Prostate gland (tissue), 2 donors: ENCODE data around the gene ILDR2. TPM values are rescaled to one million over a fixed set of nuclear protein-coding genes. Genes with fewer than 3 reads are reported as not detected.
A peak's percentile ranks its signal among the peaks of the same experiment; 100 is the strongest.
"Not testable (repeated sequence)": the region's sequence is repeated elsewhere in the genome, so short reads cannot be mapped to it uniquely, and the experiment has no call there.

Source experiments
- DNase-seq: peaks from one replicate; pipeline ENCODE4 v3.0.0-alpha.2; 2019; ENCODE audit warnings: low spot score
- H3K27ac ChIP-seq, 2 donors: fragments of 200-600 bp; sonication (generic); 2 replicates each; pipeline ENCODE4 v1.5.1; 2017 to 2019
- H3K27me3 ChIP-seq: fragments of 200-600 bp; sonication (generic); replicated peaks from 2 replicates; pipeline ENCODE4 v1.5.1; 2019; ENCODE audit not compliant: insufficient read depth
- H3K36me3 ChIP-seq, 2 donors: fragments of 200-600 bp; sonication (generic); 1 replicate in 1 of 2; 2 replicates in 1 of 2; pipeline versions ENCODE4 v1.5.1 to v1.8.1; 2017 to 2019
- H3K4me1 ChIP-seq: fragments of 200-600 bp; sonication (generic); replicated peaks from 2 replicates; pipeline ENCODE4 v1.5.1; 2019
- H3K4me3 ChIP-seq, 2 donors: fragments of 200-600 bp; sonication (generic); 2 replicates each; pipeline ENCODE4 v1.5.1; 2017 to 2019
- H3K9me3 ChIP-seq: fragments of 200-600 bp; sonication (generic); 2 replicates; pipeline ENCODE4 v1.5.1; 2017
- POLR2A ChIP-seq: fragments of 450-650 bp; IDR thresholded peaks from one replicate; pipeline ENCODE4 v1.6.1; 2016; ENCODE audit warnings: antibody characterized with exemption, mild to moderate bottlenecking
- POLR2AphosphoS5 ChIP-seq: sonication (generic); formaldehyde crosslinking; IDR thresholded peaks from one replicate; pipeline ENCODE4 v1.6.1; 2017; ENCODE audit warnings: antibody characterized with exemption
- WGBS: methylation state at CpG from one replicate; pipeline ENCODE4 v1.1.5; 2018; 5-methylcytosine and 5-hydroxymethylcytosine counted together
- intact Hi-C: fragments of 100-400 bp; cut with DNase I; formaldehyde crosslinking; loops from one replicate; pipeline ENCODE4 v1.14.2; 2022
- total RNA-seq, 2 donors: library from RNA; depleted of rRNA; stranded (reverse); fragments of >200 nt; gene quantifications; one replicate each; pipeline ENCODE4 v1.1.0, GENCODE V29; 2016
- TF ChIP-seq, protein P1 (sequence below), 4 experiments: fragments of 200-600 bp in 2 of 4; fragments of 450-650 bp in 2 of 4; sonication (generic) in 2 of 4; IDR thresholded peaks; 1 replicate in 3 of 4; 2 replicates in 1 of 4; pipeline ENCODE4 v1.5.1; 2016 to 2019; ENCODE audit warnings: antibody characterized with exemption in 4 of 4, mild to moderate bottlenecking in 2 of 4, moderate library complexity in 2 of 4

The ILDR2 gene
- total RNA-seq, 2 donors from 2014 or later, result 3.2 to 175 TPM

DNA sequence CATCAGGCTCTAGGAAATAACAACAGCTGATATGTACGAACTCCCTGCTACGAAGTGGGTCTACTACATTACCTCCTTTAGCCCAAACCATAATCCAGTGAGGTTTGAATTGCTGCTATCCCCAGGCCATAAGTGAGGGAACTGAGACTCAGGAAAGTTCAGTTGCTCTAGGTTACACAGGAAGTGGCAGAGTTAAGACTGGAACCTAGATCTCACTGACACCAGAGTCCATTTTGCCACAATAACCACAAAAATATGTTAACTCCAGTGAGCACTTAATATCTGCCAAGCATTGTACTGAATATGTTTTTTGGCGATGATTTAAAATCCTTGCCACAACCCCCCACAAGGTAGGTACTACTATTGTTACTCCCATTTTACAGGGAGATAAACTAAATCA is 90.4 kb downstream of the ILDR2 start:
- 84% methylated on average over 3 of the region's 3 CpGs for WGBS
- TF ChIP-seq POLR2A (no peak), POLR2AphosphoS5 (no peak)
- TF ChIP-seq, protein P1, sequence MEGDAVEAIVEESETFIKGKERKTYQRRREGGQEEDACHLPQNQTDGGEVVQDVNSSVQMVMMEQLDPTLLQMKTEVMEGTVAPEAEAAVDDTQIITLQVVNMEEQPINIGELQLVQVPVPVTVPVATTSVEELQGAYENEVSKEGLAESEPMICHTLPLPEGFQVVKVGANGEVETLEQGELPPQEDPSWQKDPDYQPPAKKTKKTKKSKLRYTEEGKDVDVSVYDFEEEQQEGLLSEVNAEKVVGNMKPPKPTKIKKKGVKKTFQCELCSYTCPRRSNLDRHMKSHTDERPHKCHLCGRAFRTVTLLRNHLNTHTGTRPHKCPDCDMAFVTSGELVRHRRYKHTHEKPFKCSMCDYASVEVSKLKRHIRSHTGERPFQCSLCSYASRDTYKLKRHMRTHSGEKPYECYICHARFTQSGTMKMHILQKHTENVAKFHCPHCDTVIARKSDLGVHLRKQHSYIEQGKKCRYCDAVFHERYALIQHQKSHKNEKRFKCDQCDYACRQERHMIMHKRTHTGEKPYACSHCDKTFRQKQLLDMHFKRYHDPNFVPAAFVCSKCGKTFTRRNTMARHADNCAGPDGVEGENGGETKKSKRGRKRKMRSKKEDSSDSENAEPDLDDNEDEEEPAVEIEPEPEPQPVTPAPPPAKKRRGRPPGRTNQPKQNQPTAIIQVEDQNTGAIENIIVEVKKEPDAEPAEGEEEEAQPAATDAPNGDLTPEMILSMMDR (IDR thresholded peaks at IDR 0.05), result no peak

DNA sequence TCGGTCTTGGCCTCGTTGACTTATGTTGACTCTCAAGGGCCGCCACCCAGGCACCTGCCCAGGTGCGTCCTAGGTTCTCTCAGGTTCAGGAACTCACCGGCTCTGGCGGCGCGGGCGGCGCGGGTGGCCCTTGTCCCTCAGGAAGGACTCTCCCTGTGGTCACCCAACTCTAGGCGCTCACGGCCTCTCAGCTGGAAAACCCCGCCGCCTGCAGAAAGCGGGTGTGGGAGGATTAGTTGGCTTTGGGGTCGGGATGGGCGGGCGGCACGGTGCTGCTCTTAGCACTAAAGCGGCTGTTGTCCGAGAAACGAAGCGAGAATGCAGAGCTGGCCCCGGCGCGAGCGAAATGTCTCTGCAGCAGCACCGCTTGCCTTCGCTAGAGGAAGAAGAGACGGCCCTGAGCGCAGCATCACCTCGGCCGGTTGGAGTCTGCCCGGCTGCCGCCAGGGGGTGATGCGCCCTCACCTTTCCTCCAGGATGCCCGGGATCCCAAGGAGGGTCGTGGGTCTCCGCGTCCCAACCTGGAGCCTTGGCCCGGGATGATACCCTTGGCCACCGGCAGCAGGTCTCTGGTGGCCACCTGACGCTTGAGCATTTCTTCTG is 91.2 kb downstream of the ILDR2 start:
- Histone ChIP-seq H3K9me3 (no peaks in the 10 kb centered on the region), H3K4me3 (no peak overlapping the region), H3K27me3 (peaks cover 3% of the 10 kb centered on the region), H3K27ac (no peak overlapping the region), H3K36me3 (no peaks in the 10 kb centered on the region), H3K4me1 (no peaks in the 10 kb centered on the region)
- 9% methylated on average over 42 of the region's 44 CpGs for WGBS
- peak; percentile 10 for DNase-seq
- intact Hi-C loops, result loop anchor here (1.0 kb wide), 1 partner anchor 175 kb away; no protein-coding TSS in a partner anchor
- TF ChIP-seq, protein P1 (IDR thresholded peaks at IDR 0.05), result peak in 3 of 4 experiments; percentile 33 to 60 (median 53)
- TF ChIP-seq POLR2AphosphoS5 (no peak), POLR2A (no peak)

More for the DNA sequence above, 90.4 kb downstream of the ILDR2 start:
- Histone ChIP-seq H3K36me3 (no peaks in the 10 kb centered on the region), H3K27ac (no peak overlapping the region), H3K27me3 (peaks cover 3% of the 10 kb centered on the region), H3K4me3 (no peak overlapping the region), H3K9me3 (no peaks in the 10 kb centered on the region), H3K4me1 (no peaks in the 10 kb centered on the region)
- DNase-seq, result no peak
- intact Hi-C loops, result loop anchor here (1.0 kb wide), 1 partner anchor 174 kb away; no protein-coding TSS in a partner anchor

DNA sequence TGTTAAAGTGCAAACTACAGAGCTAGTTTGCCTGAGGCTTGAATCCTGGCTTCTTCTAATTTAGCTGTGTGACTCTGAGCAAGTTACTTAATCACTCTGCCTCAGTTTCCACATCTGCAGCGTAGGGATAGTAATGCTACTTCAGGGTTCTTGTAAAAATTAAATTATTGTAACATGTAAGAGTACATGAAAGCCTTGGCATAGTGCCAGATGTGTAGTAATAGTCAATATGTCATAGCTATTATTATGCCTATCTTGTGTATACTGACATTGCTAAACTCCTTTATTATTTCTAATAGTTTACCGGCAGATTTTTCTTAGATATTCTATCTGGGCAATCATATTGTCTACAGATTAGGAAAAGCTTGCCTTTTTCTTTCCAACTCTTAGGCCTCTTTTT is 92.4 kb downstream of the ILDR2 start:
- DNase-seq, result no peak
- Histone ChIP-seq H3K9me3 (no peaks in the 10 kb centered on the region), H3K4me1 (no peaks in the 10 kb centered on the region), H3K27me3 (peaks cover 3% of the 10 kb centered on the region), H3K27ac (no peak overlapping the region), H3K4me3 (no peak overlapping the region), H3K36me3 (no peaks in the 10 kb centered on the region)
- TF ChIP-seq POLR2AphosphoS5 (no peak), POLR2A (no peak)
- TF ChIP-seq, protein P1 (IDR thresholded peaks at IDR 0.05), result no peak
- 26% methylated on average over 2 of the region's 2 CpGs for WGBS
- intact Hi-C loops, result no loop called here

DNA sequence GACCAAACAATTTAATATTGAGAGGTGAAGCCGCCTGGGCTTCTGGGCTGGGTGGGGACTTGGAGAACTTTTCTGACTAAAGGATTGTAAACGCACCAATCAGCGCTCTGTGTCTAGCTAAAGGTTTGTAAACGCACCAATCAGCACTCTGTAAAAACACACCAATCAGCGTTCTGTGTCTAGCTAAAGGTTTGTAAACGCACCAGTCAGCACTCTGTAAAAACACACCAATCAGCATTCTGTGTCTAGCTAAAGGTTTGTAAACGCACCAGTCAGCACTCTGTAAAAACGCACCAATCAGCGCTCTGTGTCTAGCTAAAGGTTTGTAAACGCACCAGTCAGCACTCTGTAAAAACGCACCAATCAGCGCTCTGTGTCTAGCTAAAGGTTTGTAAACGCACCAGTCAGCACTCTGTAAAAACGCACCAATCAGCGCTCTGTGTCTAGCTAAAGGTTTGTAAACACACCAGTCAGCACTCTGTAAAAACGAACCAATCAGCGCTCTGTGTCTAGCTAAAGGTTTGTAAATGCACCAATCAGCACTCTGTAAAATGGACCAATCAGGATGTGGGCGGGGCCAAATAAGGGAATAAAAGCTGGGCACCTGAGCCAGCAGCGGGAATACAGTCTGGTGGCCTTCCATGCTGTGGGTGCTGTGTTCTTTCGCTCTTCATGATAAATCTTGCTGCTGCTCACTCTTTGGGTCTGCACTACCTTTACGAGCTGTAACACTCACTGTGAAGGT is 97.0 kb downstream of the ILDR2 start:
- 97% methylated on average over 21 of the region's 21 CpGs for WGBS

DNA sequence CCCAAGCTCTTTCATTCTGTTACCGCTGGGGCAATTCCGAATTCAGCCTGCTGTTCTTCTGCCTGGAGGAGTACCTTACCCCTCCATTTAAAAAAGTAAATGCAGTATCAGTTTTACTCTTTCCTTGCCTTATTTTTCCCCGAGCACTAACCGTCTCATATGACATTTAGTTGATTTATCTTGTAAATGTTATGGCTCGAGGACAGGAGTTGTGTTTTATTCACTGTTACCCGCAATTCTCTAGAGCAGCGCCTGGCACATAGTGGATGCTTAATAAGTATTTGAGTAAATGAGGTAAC is 98.9 kb downstream of the ILDR2 start:
- Histone ChIP-seq H3K4me3 (peak overlapping the region; percentile 59 to 87), H3K27ac (peak overlapping the region; percentile 30 to 86), H3K27me3 (no peaks in the 10 kb centered on the region), H3K9me3 (no peaks in the 10 kb centered on the region), H3K4me1 (no peaks in the 10 kb centered on the region), H3K36me3 (no peaks in the 10 kb centered on the region)
- TF ChIP-seq POLR2A (no peak), POLR2AphosphoS5 (no peak)
- TF ChIP-seq, protein P1 (IDR thresholded peaks at IDR 0.05), result no peak
- DNase-seq, result no peak
- 0% methylated on average over 7 of the region's 7 CpGs for WGBS
- intact Hi-C loops, result loop anchor here (10.0 kb wide), 1 partner anchor 348 kb away; the partner anchor contains the start of gene POU2F1

More for the DNA sequence above, 97.0 kb downstream of the ILDR2 start:
- intact Hi-C loops, result loop anchor here (10.0 kb wide), 1 partner anchor 346 kb away; the partner anchor contains the start of gene POU2F1
- H3K36me3 ChIP-seq, DNase-seq, H3K9me3 ChIP-seq, H3K27ac ChIP-seq, H3K4me1 ChIP-seq, H3K4me3 ChIP-seq, H3K27me3 ChIP-seq: not testable (repeated sequence)
